Activated B cell treated with CpG ODN at 0.5 μM for 24 hours (primary cell): ENCODE results near the gene ZBTB45. TPM values are rescaled to one million over a fixed set of nuclear protein-coding genes. Genes with fewer than 3 reads are reported as not detected.
A peak's percentile ranks its signal among the peaks of the same experiment; 100 is the strongest.

ENCODE experiments used
- ATAC-seq: fragments of 200-7000 bp; cut with Tn5 transposase; one replicate; pipeline ENCODE4 v1.10.0; 2021; ENCODE audit warnings: low read depth, mild to moderate bottlenecking, moderate library complexity
- CTCF ChIA-PET: fragments of 350-600 bp; sonication (Branson Sonifier 250); formaldehyde crosslinking; loops from one replicate; lab custom pipeline; 2021; ENCODE audit warnings: antibody characterized with exemption; lab: Charles Lee
- POLR2A ChIA-PET: fragments of 350-600 bp; sonication (Branson Sonifier 250); formaldehyde crosslinking; loops from one replicate; lab custom pipeline; 2021; ENCODE audit warnings: antibody characterized with exemption; lab: Charles Lee
- DNase-seq: peaks from one replicate; pipeline ENCODE4 v3.0.0; 2022
- H3K27ac Mint-ChIP-seq: one replicate; pipeline ENCODE4 v1.8.0; 2020; ENCODE audit warnings: mixed read lengths
- H3K27me3 Mint-ChIP-seq: one replicate; pipeline ENCODE4 v1.8.0; 2021; ENCODE audit warnings: mixed read lengths
- H3K36me3 Mint-ChIP-seq: one replicate; pipeline ENCODE4 v1.8.0; 2021; ENCODE audit warnings: low read depth, mixed read lengths
- H3K4me1 Mint-ChIP-seq: one replicate; pipeline ENCODE4 v1.8.0; 2021; ENCODE audit warnings: mixed read lengths
- H3K4me3 Mint-ChIP-seq: one replicate; pipeline ENCODE4 v1.8.0; 2020; ENCODE audit warnings: mild to moderate bottlenecking, mixed read lengths
- H3K9me3 Mint-ChIP-seq: one replicate; pipeline ENCODE4 v1.8.0; 2020; ENCODE audit warnings: mixed read lengths
- CTCF ChIP-seq: fragments of 200-600 bp; IDR thresholded peaks from one replicate; pipeline ENCODE4 v1.8.0; 2022; ENCODE audit warnings: antibody characterized with exemption, mild to moderate bottlenecking
- intact Hi-C: fragments of 100-400 bp; cut with micrococcal nuclease; formaldehyde crosslinking; loops from one replicate; pipeline ENCODE4 v1.15.1; 2024
- total RNA-seq: library from RNA; stranded (reverse); gene quantifications from 2 replicates; pipeline ENCODE4 v1.2.3, GENCODE V29; 2022

The ZBTB45 gene
- total RNA-seq, 1 donor from 2014 or later = 20.2 TPM

- no peaks in the 10 kb centered on the region for H3K27me3 Mint-ChIP-seq
- peaks cover 24% of the 10 kb centered on the region for H3K4me1 Mint-ChIP-seq
- ATAC-seq = no peak
- TF ChIP-seq CTCF = no peak
- ChIA-PET CTCF (interaction anchor here (2.0 to 2.8 kb wide), 2 partner anchors 14 to 20 kb away, joined by 9 to 10 read pairs; partner anchors contain the start of gene ZBTB45), POLR2A (interaction anchor here (0.9 to 2.9 kb wide), 10 partner anchors 9 to 791 kb away, joined by 3 to 42 read pairs (median 4); partner anchors contain the start of genes CHMP2A, TRIM28, ZBTB45 and ZNF154)
- intact Hi-C loops = no loop called here
- H3K36me3 Mint-ChIP-seq = peaks cover 2% of the 10 kb centered on the region
- H3K9me3 Mint-ChIP-seq = peaks cover 8% of the 10 kb centered on the region
- DNase-seq = no peak
- H3K4me3 Mint-ChIP-seq = no peak overlapping the region
- H3K27ac Mint-ChIP-seq = no peak overlapping the region
Observed at GRCh38 chr19:58500242-58500641, 19.4 kb downstream of the ZBTB45 start.

- ATAC-seq (peak; percentile 92), DNase-seq (peak; percentile 89)
- peaks cover 2% of the 10 kb centered on the region for H3K36me3 Mint-ChIP-seq
- no peak for TF ChIP-seq CTCF
- no peaks in the 10 kb centered on the region for H3K27me3 Mint-ChIP-seq
- ChIA-PET POLR2A (interaction anchor here (0.6 to 2.9 kb wide), 19 partner anchors 10 to 790 kb away, joined by 3 to 42 read pairs (median 4); partner anchors contain the start of genes CHMP2A, TRIM28, ZBTB45 and ZNF132), CTCF (interaction anchor here (2.0 to 2.8 kb wide), 2 partner anchors 15 to 21 kb away, joined by 9 to 10 read pairs; partner anchors contain the start of gene ZBTB45)
- intact Hi-C loops = loop anchor here (1.0 kb wide), 10 partner anchors 15 to 317 kb away; partner anchors contain the start of genes ZBTB45, ZNF132, ZNF324B and ZNF446
- peaks cover 24% of the 10 kb centered on the region for H3K4me1 Mint-ChIP-seq
- H3K27ac Mint-ChIP-seq = peak overlapping the region; percentile 90
- H3K9me3 Mint-ChIP-seq = peaks cover 8% of the 10 kb centered on the region
- peak overlapping the region; percentile 92 for H3K4me3 Mint-ChIP-seq
Observed at GRCh38 chr19:58499021-58499927, 20.3 kb downstream of the ZBTB45 start.

GRCh38 chr19:58498316-58499020 is 21.1 kb downstream of the ZBTB45 start:
- Mint-ChIP-seq H3K27ac (peak overlapping the region; percentile 90), H3K4me3 (peak overlapping the region; percentile 92), H3K9me3 (peaks cover 8% of the 10 kb centered on the region), H3K27me3 (no peaks in the 10 kb centered on the region), H3K4me1 (peaks cover 24% of the 10 kb centered on the region), H3K36me3 (peaks cover 2% of the 10 kb centered on the region)
- intact Hi-C loops = loop anchor here (1.0 kb wide), 10 partner anchors 16 to 316 kb away; partner anchors contain the start of genes ZBTB45, ZNF132, ZNF324B and ZNF446
- ChIA-PET POLR2A (interaction anchor here (1.1 to 2.9 kb wide), 6 partner anchors 21 to 113 kb away, joined by 3 to 42 read pairs (median 4); partner anchors contain the start of genes ZBTB45 and ZNF324B), CTCF (interaction anchor here (2.0 kb wide), 1 partner anchor 21 kb away, joined by 9 read pairs; the partner anchor contains the start of gene ZBTB45)
- no peak for TF ChIP-seq CTCF
- DNase-seq (no peak), ATAC-seq (no peak)

GRCh38 chr19:58497634-58498170 is 21.9 kb downstream of the ZBTB45 start:
- peaks cover 8% of the 10 kb centered on the region for H3K9me3 Mint-ChIP-seq
- no peak for TF ChIP-seq CTCF
- ATAC-seq (no peak), DNase-seq (no peak)
- no peak overlapping the region for H3K27ac Mint-ChIP-seq
- intact Hi-C loops = no loop called here
- CTCF ChIA-PET = no interaction called here
- H3K4me3 Mint-ChIP-seq = peak overlapping the region; percentile 35
- no peaks in the 10 kb centered on the region for H3K27me3 Mint-ChIP-seq
- peaks cover 24% of the 10 kb centered on the region for H3K4me1 Mint-ChIP-seq
- POLR2A ChIA-PET = no interaction called here
- peaks cover 2% of the 10 kb centered on the region for H3K36me3 Mint-ChIP-seq
